ENCODE measurements around the gene SELL.

SELL gene

GRCh38 chr1:169698976-169699375 lies 12.4 kb downstream of the SELL start:
- no peak overlapping the region for H3K4me3 ChIP-seq (ENCODE audit: low read depth, low read length)
- DNase-seq (ENCODE audit: low read depth, low spot score), result no peak
- no peak for TF ChIP-seq CTCF (IDR thresholded peaks at IDR 0.05; ENCODE audit: insufficient read depth, low read length, missing control alignments)
- ChIA-PET POLR2A (no interaction called here), CTCF (no interaction called here)

GRCh38 chr1:169697755-169698154 lies 13.7 kb downstream of the SELL start:
- no peak for DNase-seq (ENCODE audit: low read depth, low spot score)
- TF ChIP-seq CTCF (IDR thresholded peaks at IDR 0.05; ENCODE audit: insufficient read depth, low read length, missing control alignments), result no peak
- CTCF ChIA-PET, result no interaction called here
- H3K4me3 ChIP-seq (ENCODE audit: low read depth, low read length), result no peak overlapping the region
- POLR2A ChIA-PET, result no interaction called here

GRCh38 chr1:169696273-169697100 lies 14.9 kb downstream of the SELL start:
- TF ChIP-seq CTCF (IDR thresholded peaks at IDR 0.05; ENCODE audit: insufficient read depth, low read length, missing control alignments), result no peak
- no peak for DNase-seq (ENCODE audit: low read depth, low spot score)
- no peak overlapping the region for H3K4me3 ChIP-seq (ENCODE audit: low read depth, low read length)
- CTCF ChIA-PET, result interaction anchor here (0.5 kb wide), 1 partner anchor 59 kb away, joined by 3 read pairs; no protein-coding TSS in a partner anchor
- POLR2A ChIA-PET, result no interaction called here

- ChIA-PET CTCF (no interaction called here), POLR2A (no interaction called here)
- no peak overlapping the region for H3K4me3 ChIP-seq (ENCODE audit: low read depth, low read length)
- no peak for TF ChIP-seq CTCF (IDR thresholded peaks at IDR 0.05; ENCODE audit: insufficient read depth, low read length, missing control alignments)
- no peak for DNase-seq (ENCODE audit: low read depth, low spot score)
Observed at GRCh38 chr1:169694304-169695075, 16.9 kb downstream of the SELL start.

GRCh38 chr1:169692756-169693460 lies 18.5 kb downstream of the SELL start:
- CTCF ChIA-PET, result interaction anchor here (1.8 kb wide), 1 partner anchor 19 kb away, joined by 4 read pairs; no protein-coding TSS in a partner anchor
- no peak overlapping the region for H3K4me3 ChIP-seq (ENCODE audit: low read depth, low read length)
- POLR2A ChIA-PET, result no interaction called here
- no peak for TF ChIP-seq CTCF (IDR thresholded peaks at IDR 0.05; ENCODE audit: insufficient read depth, low read length, missing control alignments)
- DNase-seq (ENCODE audit: low read depth, low spot score), result no peak

GRCh38 chr1:169690489-169690888 lies 20.9 kb downstream of the SELL start:
- ChIA-PET CTCF (no interaction called here), POLR2A (no interaction called here)
- DNase-seq (ENCODE audit: low read depth, low spot score), result no peak
- TF ChIP-seq CTCF (IDR thresholded peaks at IDR 0.05; ENCODE audit: insufficient read depth, low read length, missing control alignments), result no peak
- H3K4me3 ChIP-seq (ENCODE audit: low read depth, low read length), result no peak overlapping the region
